ENCODE results near the gene FAM163A. TPM values are rescaled to one million over a fixed set of nuclear protein-coding genes. Genes with fewer than 3 reads are reported as not detected.

FAM163A gene
- total RNA-seq, 2 experiments from 2014 or later, result 0.08 to 0.17 TPM

DNA sequence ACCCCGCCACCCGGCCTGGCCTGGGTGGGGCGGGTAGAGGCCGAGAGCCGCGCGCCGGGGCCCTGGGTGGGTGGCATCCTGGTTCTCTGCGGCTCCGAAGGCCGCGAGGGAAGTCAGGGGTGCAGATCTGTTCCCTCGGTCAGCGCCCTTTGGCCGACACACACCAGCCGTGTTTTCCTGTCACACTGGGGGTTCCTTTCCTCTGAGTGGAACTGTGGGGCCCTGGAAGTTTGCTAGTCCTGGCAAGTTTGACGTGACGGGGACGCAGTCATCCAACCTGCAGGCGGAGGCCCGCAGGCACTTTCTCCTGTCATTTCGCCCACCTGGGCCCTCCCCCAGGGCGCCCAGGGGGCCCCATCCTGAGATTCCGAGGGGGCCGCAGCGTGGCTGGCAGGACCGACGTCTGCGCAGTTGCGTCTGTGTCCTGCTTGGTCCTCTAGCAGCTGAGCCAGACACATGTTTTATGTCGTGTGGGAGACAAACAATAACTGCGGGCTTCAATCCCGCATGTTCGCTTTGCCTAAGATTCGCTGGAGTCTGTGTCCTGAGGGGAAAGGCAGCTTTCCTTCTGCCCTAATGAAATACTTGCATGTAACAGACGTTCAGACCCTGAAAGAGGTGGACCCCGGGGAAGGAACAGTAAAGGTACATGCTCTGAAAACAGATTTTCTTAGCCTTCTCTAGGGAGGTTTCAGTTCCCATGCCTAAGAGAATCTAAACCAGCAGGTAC, 1.5 kb downstream of the FAM163A start:
- ATAC-seq (ENCODE audit: poor library complexity) (no peak), DNase-seq (no peak)
- Histone ChIP-seq H3K27ac (ENCODE audit: low read depth in 1 of 2, low read length in 2 of 2) (no peak overlapping the region), H3K4me1 (ENCODE audit: insufficient read depth, low read length) (peaks cover 12% of the 10 kb centered on the region), H3K36me3 (ENCODE audit: insufficient read depth, low read length) (no peaks in the 10 kb centered on the region), H3K9me3 (ENCODE audit: control insufficient read depth in 1 of 2, insufficient read depth in 1 of 2, low read length in 2 of 2) (peaks cover 0 to 9% of the 10 kb centered on the region in 2 experiments), H3K27me3 (ENCODE audit: control insufficient read depth in 1 of 2, insufficient read depth in 2 of 2, low read length in 2 of 2) (peaks cover 33 to 74% of the 10 kb centered on the region in 2 experiments), H3K4me3 (ENCODE audit: low read length) (no peak overlapping the region)
- Mint-ChIP-seq H3K27me3 (peaks cover 79% of the 10 kb centered on the region), H3K4me3 (no peak overlapping the region), H3K9me3 (no peaks in the 10 kb centered on the region), H3K27ac (no peak overlapping the region), H3K4me1 (ENCODE audit: low read depth) (peaks cover 14% of the 10 kb centered on the region), H3K36me3 (ENCODE audit: low read depth) (no peaks in the 10 kb centered on the region)
- intact Hi-C loops (cut with DNase I, micrococcal nuclease), result no loop called here
- TF ChIP-seq, protein P1, sequence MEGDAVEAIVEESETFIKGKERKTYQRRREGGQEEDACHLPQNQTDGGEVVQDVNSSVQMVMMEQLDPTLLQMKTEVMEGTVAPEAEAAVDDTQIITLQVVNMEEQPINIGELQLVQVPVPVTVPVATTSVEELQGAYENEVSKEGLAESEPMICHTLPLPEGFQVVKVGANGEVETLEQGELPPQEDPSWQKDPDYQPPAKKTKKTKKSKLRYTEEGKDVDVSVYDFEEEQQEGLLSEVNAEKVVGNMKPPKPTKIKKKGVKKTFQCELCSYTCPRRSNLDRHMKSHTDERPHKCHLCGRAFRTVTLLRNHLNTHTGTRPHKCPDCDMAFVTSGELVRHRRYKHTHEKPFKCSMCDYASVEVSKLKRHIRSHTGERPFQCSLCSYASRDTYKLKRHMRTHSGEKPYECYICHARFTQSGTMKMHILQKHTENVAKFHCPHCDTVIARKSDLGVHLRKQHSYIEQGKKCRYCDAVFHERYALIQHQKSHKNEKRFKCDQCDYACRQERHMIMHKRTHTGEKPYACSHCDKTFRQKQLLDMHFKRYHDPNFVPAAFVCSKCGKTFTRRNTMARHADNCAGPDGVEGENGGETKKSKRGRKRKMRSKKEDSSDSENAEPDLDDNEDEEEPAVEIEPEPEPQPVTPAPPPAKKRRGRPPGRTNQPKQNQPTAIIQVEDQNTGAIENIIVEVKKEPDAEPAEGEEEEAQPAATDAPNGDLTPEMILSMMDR (IDR thresholded peaks at IDR 0.05), result no peak
- ChIA-PET POLR2A (no interaction called here), CTCF (no interaction called here)

DNA sequence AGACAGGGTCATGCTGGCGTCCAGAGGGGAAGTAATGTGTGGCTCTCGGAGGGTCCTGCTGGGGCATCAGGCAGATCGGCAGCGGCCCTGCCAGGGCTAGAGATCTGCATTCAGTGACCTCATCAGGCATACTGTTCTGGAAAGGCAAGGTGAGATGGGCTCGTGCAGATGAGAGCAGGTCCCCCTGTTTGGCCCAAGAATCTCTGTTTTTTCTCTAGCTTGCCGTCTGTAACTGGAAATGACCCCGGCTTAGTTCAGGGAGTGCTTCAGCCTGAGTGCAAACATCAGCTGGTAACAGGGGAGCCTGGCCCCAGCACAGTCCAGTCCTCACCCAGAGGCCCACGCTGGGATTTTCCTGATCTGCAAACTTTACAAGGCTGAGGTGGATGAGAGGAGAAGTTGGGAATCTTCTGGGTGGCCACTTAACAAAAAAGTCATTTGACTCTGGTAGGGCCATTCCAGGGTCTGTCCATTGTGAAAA, 2.1 kb downstream of the FAM163A start:
- H3K9me3 ChIP-seq (ENCODE audit: control insufficient read depth in 1 of 2, insufficient read depth in 1 of 2, low read length in 2 of 2), result peaks cover 0 to 9% of the 10 kb centered on the region in 2 experiments
- TF ChIP-seq, protein P1 (IDR thresholded peaks at IDR 0.05), result no peak
- DNase-seq (no peak), ATAC-seq (ENCODE audit: poor library complexity) (no peak)
- ChIA-PET POLR2A (no interaction called here), CTCF (no interaction called here)
- Mint-ChIP-seq H3K4me1 (ENCODE audit: low read depth) (peaks cover 14% of the 10 kb centered on the region), H3K36me3 (ENCODE audit: low read depth) (no peaks in the 10 kb centered on the region), H3K27me3 (peaks cover 73% of the 10 kb centered on the region), H3K27ac (no peak overlapping the region), H3K9me3 (no peaks in the 10 kb centered on the region), H3K4me3 (no peak overlapping the region)
- H3K27ac ChIP-seq (ENCODE audit: low read depth in 1 of 2, low read length in 2 of 2), result no peak overlapping the region
- intact Hi-C loops (cut with DNase I, micrococcal nuclease), result no loop called here
- H3K4me3 ChIP-seq (ENCODE audit: low read length), result no peak overlapping the region
- H3K27me3 ChIP-seq (ENCODE audit: control insufficient read depth in 1 of 2, insufficient read depth in 2 of 2, low read length in 2 of 2), result peaks cover 31 to 69% of the 10 kb centered on the region in 2 experiments
- H3K4me1 ChIP-seq (ENCODE audit: insufficient read depth, low read length), result peaks cover 12% of the 10 kb centered on the region
- no peaks in the 10 kb centered on the region for H3K36me3 ChIP-seq (ENCODE audit: insufficient read depth, low read length)

DNA sequence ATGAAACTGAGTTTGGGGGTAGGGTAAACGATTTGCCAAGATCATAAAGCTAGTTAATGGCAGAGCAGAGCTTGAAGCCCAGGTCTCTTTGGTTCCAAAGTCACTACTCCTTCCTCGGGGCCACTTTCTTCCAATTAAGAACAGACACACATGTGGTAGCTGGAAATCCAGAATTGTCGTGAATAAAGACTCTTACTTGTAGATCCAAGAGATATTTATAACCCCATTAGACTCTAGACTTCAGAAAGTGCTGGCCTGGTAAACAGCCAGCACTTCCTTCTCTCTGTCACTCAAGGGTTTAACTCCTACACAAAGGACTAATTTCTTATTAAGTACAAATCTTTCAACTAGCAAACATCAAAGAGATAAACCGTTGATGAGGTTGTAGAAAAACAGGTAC, 2.7 kb downstream of the FAM163A start:
- Histone ChIP-seq H3K36me3 (ENCODE audit: insufficient read depth, low read length) (no peaks in the 10 kb centered on the region), H3K4me1 (ENCODE audit: insufficient read depth, low read length) (peaks cover 12% of the 10 kb centered on the region), H3K4me3 (ENCODE audit: low read length) (no peak overlapping the region), H3K9me3 (ENCODE audit: control insufficient read depth in 1 of 2, insufficient read depth in 1 of 2, low read length in 2 of 2) (peaks cover 0 to 9% of the 10 kb centered on the region in 2 experiments), H3K27ac (ENCODE audit: low read depth in 1 of 2, low read length in 2 of 2) (no peak overlapping the region), H3K27me3 (ENCODE audit: control insufficient read depth in 1 of 2, insufficient read depth in 2 of 2, low read length in 2 of 2) (peaks cover 33 to 65% of the 10 kb centered on the region in 2 experiments)
- intact Hi-C loops (cut with DNase I, micrococcal nuclease), result no loop called here
- no peak for DNase-seq
- ChIA-PET CTCF (no interaction called here), POLR2A (no interaction called here)
- Mint-ChIP-seq H3K9me3 (no peaks in the 10 kb centered on the region), H3K36me3 (ENCODE audit: low read depth) (no peaks in the 10 kb centered on the region), H3K27ac (no peak overlapping the region), H3K4me3 (no peak overlapping the region), H3K27me3 (peaks cover 67% of the 10 kb centered on the region), H3K4me1 (ENCODE audit: low read depth) (peaks cover 14% of the 10 kb centered on the region)
- TF ChIP-seq, protein P1 (IDR thresholded peaks at IDR 0.05), result no peak
- no peak for ATAC-seq (ENCODE audit: poor library complexity)
